Erythroblast (primary cell): ENCODE measurements around the gene POP7.

Source experiments
- GATA1 ChIP-seq: IDR thresholded peaks from 2 replicates; pipeline ENCODE4 v1.6.1; 2011; ENCODE audit warnings: low read depth, mild to moderate bottlenecking, control low read depth, low read length, moderate library complexity
- POLR2A ChIP-seq: IDR thresholded peaks from 2 replicates; pipeline ENCODE4 v1.6.1; 2011; ENCODE audit warnings: mild to moderate bottlenecking, low read length

DNA sequence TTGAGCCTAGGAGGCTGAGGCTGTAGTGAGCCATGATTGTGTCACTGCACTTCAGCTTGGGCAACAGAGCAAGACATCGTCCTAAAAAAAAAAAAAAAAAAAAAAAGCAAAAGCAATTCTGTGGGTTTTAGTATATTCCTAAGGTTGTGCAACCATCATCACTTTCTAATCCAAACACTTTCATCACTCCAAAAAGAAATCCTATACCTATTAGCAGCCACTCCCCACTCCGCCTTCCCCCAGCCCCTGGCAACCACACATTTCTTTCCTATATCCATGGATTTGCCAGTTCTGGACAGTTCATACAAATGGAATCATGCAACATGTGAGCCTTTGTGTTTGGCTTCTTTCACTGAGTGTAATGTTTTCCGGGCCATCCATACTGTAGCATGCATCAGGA, 47.8 kb downstream of the POP7 start:
- TF ChIP-seq POLR2A (no peak), GATA1 (no peak)
